Gastrocnemius medialis (tissue), 4 donors: ENCODE measurements around the gene CFAP100. TPM values are rescaled to one million over a fixed set of nuclear protein-coding genes. Genes with fewer than 3 reads are reported as not detected.

Experiments used
- ATAC-seq, 2 donors: fragments of 150-250 bp; one replicate each; pipeline ENCODE4 v1.9.1; 2016
- DNase-seq, 2 donors: peaks; one replicate each; pipeline ENCODE4 v3.0.0-alpha.2; 2019
- H3K27ac ChIP-seq, 4 donors: fragments of 200-600 bp; sonication (generic); 1 replicate in 1 of 4; 2 replicates in 3 of 4; pipeline ENCODE4 v1.5.1; 2016 to 2018; ENCODE audit warnings: mild to moderate bottlenecking in 2 of 4, moderate library complexity in 1 of 4
- H3K27me3 ChIP-seq, 3 donors: fragments of 200-600 bp; sonication (generic) in 2 of 3; 1 replicate in 1 of 3; 2 replicates in 2 of 3; pipeline versions ENCODE4 v1.5.1 to v1.6.0; 2016 to 2019; ENCODE audit warnings: mild to moderate bottlenecking in 1 of 3, moderate library complexity in 1 of 3
- H3K36me3 ChIP-seq, 2 donors: fragments of 200-600 bp; sonication (generic) in 1 of 2; one replicate each; pipeline ENCODE4 v1.5.1; 2017 to 2018
- H3K4me1 ChIP-seq, 2 donors: fragments of 200-600 bp; sonication (generic) in 1 of 2; one replicate each; pipeline ENCODE4 v1.5.1; 2016 to 2017; ENCODE audit warnings: mild to moderate bottlenecking in 2 of 2
- H3K4me3 ChIP-seq, 4 donors: fragments of 200-600 bp; sonication (generic) in 3 of 4; 1 replicate in 1 of 4; 2 replicates in 3 of 4; pipeline ENCODE4 v1.5.1; 2016 to 2019; ENCODE audit warnings: mild to moderate bottlenecking in 2 of 4
- H3K9me3 ChIP-seq, 3 donors: fragments of 200-600 bp; sonication (generic) in 2 of 3; 1 replicate in 1 of 3; 2 replicates in 2 of 3; pipeline ENCODE4 v1.5.1; 2016 to 2019
- CTCF ChIP-seq, 5 experiments: fragments of 450-650 bp in 3 of 5; fragments of 200-600 bp in 2 of 5; sonication (generic) in 2 of 5; IDR thresholded peaks in 4 of 5; conservative IDR thresholded peaks in 1 of 5; 1 replicate in 4 of 5; 2 replicates in 1 of 5; pipeline ENCODE4 v1.5.1; 2016 to 2019; ENCODE audit warnings: antibody characterized with exemption in 5 of 5, mild to moderate bottlenecking in 3 of 5, moderate library complexity in 3 of 5
- POLR2A ChIP-seq, 2 donors: fragments of 450-650 bp; IDR thresholded peaks; one replicate each; pipeline ENCODE4 v1.6.1; 2017; ENCODE audit warnings: antibody characterized with exemption in 2 of 2, mild to moderate bottlenecking in 2 of 2, moderate library complexity in 2 of 2
- in situ Hi-C, 4 donors: fragments of 200-750 bp; cut with MboI; loops; one replicate each; pipeline versions ENCODE4 v1.15.0 to v1.8.0; 2017; ENCODE audit warnings: low sequenced_read_pairs in 4 of 4
- intact Hi-C: fragments of 100-400 bp; cut with DNase I; formaldehyde crosslinking; loops from one replicate; pipeline ENCODE4 v1.15.1; 2023; ENCODE audit warnings: low total_unique reads
- total RNA-seq, 4 donors: library from RNA; depleted of rRNA; stranded (reverse); fragments of >200 nt; gene quantifications; one replicate each; pipeline versions ENCODE4 v1.1.0 to v1.2.3, GENCODE V29; 2016

CFAP100 gene
- total RNA-seq, 4 donors from 2014 or later = not detected

GRCh38 chr3:126475413-126476114 lies 80.9 kb downstream of the CFAP100 start, which contains the start of gene ZXDC:
TSS of gene ZXDC (minus strand) at chr3:126475891. CDS start at chr3:126475865, 26 bp downstream.
- in situ Hi-C loops (loop anchor here in 2 of 4 donors (10.0 kb wide), 2 partner anchors 81 to 221 kb away; partner anchors contain the start of gene CFAP100 (in 2 of the 2)), intact Hi-C loops (loop anchor here (1.0 to 10.0 kb wide), 3 partner anchors 87 to 561 kb away; no protein-coding TSS in a partner anchor)
- Histone ChIP-seq H3K4me3 (peak within 1 kb of the TSS; percentile 70 to 93 (median 72)), H3K36me3 (peaks cover 0 to 3% of the 10 kb centered on the region in 2 donors), H3K27ac (peak within 1 kb of the TSS; percentile 95 to 97 (median 96)), H3K27me3 (no peaks in the 10 kb centered on the region), H3K4me1 (peaks cover 41 to 46% of the 10 kb centered on the region in 2 donors), H3K9me3 (no peaks in the 10 kb centered on the region)
- DNase-seq (peak; percentile 88 to 94), ATAC-seq (peak; percentile 64 to 67)
- TF ChIP-seq POLR2A (IDR thresholded peaks at IDR 0.05) (peak; percentile 93 to 95), CTCF (IDR thresholded peaks at IDR 0.05 in 4 of 5, conservative IDR thresholded peaks at IDR 0.05 in 1 of 5) (peak; percentile 18 to 68 (median 67))

GRCh38 chr3:126476166-126477060 lies 81.7 kb downstream of the CFAP100 start:
- intact Hi-C loops = loop anchor here (10.0 kb wide), 1 partner anchor 562 kb away; no protein-coding TSS in a partner anchor
- Histone ChIP-seq H3K36me3 (no peaks in the 10 kb centered on the region), H3K4me1 (peaks cover 32 to 37% of the 10 kb centered on the region in 2 donors), H3K27me3 (no peaks in the 10 kb centered on the region), H3K4me3 (peak overlapping the region; percentile 60 to 75 (median 62)), H3K9me3 (no peaks in the 10 kb centered on the region), H3K27ac (peak overlapping the region; percentile 90 to 96 (median 94))
- DNase-seq = peak in 1 of 2 donors; percentile 69
- ATAC-seq = peak; percentile 11 to 20
- in situ Hi-C loops = loop anchor here in 2 of 4 donors (10.0 kb wide), 2 partner anchors 82 to 222 kb away; partner anchors contain the start of gene CFAP100 (in 2 of the 2)
- no peak for TF ChIP-seq CTCF (IDR thresholded peaks at IDR 0.05 in 4 of 5, conservative IDR thresholded peaks at IDR 0.05 in 1 of 5)
- peak; percentile 75 to 81 for TF ChIP-seq POLR2A (IDR thresholded peaks at IDR 0.05)

GRCh38 chr3:126477061-126477380 lies 82.3 kb downstream of the CFAP100 start:
- Histone ChIP-seq H3K36me3 (no peaks in the 10 kb centered on the region), H3K27ac (peak overlapping the region in 3 of 4 donors; percentile 40 to 95 (median 90)), H3K4me1 (peaks cover 26 to 35% of the 10 kb centered on the region in 2 donors), H3K4me3 (peak overlapping the region in 1 of 4 donors; percentile 75), H3K27me3 (no peaks in the 10 kb centered on the region), H3K9me3 (no peaks in the 10 kb centered on the region)
- ATAC-seq (no peak), DNase-seq (no peak)
- in situ Hi-C loops (loop anchor here in 2 of 4 donors (10.0 kb wide), 2 partner anchors 82 to 222 kb away; partner anchors contain the start of gene CFAP100 (in 2 of the 2)), intact Hi-C loops (loop anchor here (10.0 kb wide), 1 partner anchor 562 kb away; no protein-coding TSS in a partner anchor)
- TF ChIP-seq POLR2A (IDR thresholded peaks at IDR 0.05) = no peak
- TF ChIP-seq CTCF (IDR thresholded peaks at IDR 0.05 in 4 of 5, conservative IDR thresholded peaks at IDR 0.05 in 1 of 5) = no peak

- ATAC-seq = no peak
- H3K36me3 ChIP-seq = no peaks in the 10 kb centered on the region
- no peak overlapping the region for H3K27ac ChIP-seq
- intact Hi-C loops = loop anchor here (10.0 kb wide), 1 partner anchor 564 kb away; no protein-coding TSS in a partner anchor
- no peak for DNase-seq
- peaks cover 10 to 25% of the 10 kb centered on the region in 2 donors for H3K4me1 ChIP-seq
- H3K4me3 ChIP-seq = no peak overlapping the region
- in situ Hi-C loops = loop anchor here in 2 of 4 donors (10.0 kb wide), 2 partner anchors 84 to 224 kb away; partner anchors contain the start of gene CFAP100 (in 2 of the 2)
- H3K27me3 ChIP-seq = no peaks in the 10 kb centered on the region
- no peaks in the 10 kb centered on the region for H3K9me3 ChIP-seq
- no peak for TF ChIP-seq POLR2A (IDR thresholded peaks at IDR 0.05)
- TF ChIP-seq CTCF (IDR thresholded peaks at IDR 0.05 in 4 of 5, conservative IDR thresholded peaks at IDR 0.05 in 1 of 5) = no peak
These were observed 84.0 kb downstream of the CFAP100 start for GRCh38 chr3:126478581-126479310.
